NB4 (cell line): Measurements from ENCODE around the gene MBD6.
"Not testable (repeated sequence)": the region's sequence is repeated elsewhere in the genome, so short reads cannot be mapped to it uniquely, and the experiment has no call there.

Source experiments
- MYC ChIP-seq: IDR thresholded peaks from 2 replicates; pipeline ENCODE4 v1.6.1; 2011; ENCODE audit warnings: low read depth, low read length
- POLR2A ChIP-seq: IDR thresholded peaks from 2 replicates; pipeline ENCODE4 v1.6.1; 2011; ENCODE audit warnings: mild to moderate bottlenecking; ENCODE audit not compliant: insufficient read length; ENCODE audit errors: extremely low read depth
- TF ChIP-seq, protein P1 (sequence below): IDR thresholded peaks from one replicate; pipeline ENCODE4 v1.5.1; 2012; ENCODE audit warnings: low read depth, low read length

DNA sequence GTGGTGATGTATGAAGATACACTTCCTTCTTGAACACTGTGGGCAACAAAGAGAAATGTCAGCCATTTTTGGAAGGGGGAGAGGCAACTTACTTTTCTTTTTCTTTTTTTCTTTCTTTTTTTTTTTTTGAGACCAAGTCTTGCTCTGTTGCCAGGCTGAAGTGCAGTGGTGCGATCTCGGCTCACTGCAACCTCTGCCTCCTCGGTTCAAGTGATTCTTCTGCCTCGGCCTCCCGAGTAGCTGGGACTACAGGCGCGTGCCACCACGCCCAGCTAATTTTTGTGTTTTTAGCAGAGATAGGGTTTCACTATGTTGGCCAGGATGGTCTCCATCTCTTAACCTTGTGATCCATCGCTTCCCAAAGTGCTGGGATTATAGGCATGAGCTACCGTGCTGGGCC, 4.9 kb upstream of the MBD6 start:
- TF ChIP-seq, protein P1, sequence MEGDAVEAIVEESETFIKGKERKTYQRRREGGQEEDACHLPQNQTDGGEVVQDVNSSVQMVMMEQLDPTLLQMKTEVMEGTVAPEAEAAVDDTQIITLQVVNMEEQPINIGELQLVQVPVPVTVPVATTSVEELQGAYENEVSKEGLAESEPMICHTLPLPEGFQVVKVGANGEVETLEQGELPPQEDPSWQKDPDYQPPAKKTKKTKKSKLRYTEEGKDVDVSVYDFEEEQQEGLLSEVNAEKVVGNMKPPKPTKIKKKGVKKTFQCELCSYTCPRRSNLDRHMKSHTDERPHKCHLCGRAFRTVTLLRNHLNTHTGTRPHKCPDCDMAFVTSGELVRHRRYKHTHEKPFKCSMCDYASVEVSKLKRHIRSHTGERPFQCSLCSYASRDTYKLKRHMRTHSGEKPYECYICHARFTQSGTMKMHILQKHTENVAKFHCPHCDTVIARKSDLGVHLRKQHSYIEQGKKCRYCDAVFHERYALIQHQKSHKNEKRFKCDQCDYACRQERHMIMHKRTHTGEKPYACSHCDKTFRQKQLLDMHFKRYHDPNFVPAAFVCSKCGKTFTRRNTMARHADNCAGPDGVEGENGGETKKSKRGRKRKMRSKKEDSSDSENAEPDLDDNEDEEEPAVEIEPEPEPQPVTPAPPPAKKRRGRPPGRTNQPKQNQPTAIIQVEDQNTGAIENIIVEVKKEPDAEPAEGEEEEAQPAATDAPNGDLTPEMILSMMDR: not testable (repeated sequence)
- not testable (repeated sequence) for TF ChIP-seq POLR2A, MYC
